ENCODE data around the gene ATP6V0D1.

GRCh38 chr16:67463059-67463458, 17.9 kb downstream of the ATP6V0D1 start:
- TF ChIP-seq POLR2A (IDR thresholded peaks at IDR 0.05; ENCODE audit: low read length) (no peak), EP300 (IDR thresholded peaks at IDR 0.05) (no peak), SREBF2 (IDR thresholded peaks at IDR 0.05) (no peak), CTCF (IDR thresholded peaks at IDR 0.05) (no peak), CBX2 (IDR thresholded peaks at IDR 0.05; ENCODE audit: borderline replicate concordance, low read depth) (no peak), BCL3 (IDR thresholded peaks at IDR 0.05) (no peak), MAX (IDR thresholded peaks at IDR 0.05) (no peak), RAD21 (conservative IDR thresholded peaks at IDR 0.05 in 1 of 2, IDR thresholded peaks at IDR 0.05 in 1 of 2) (no peak)
